Neutrophil (primary cell): Measurements from ENCODE around the gene MYO7B.

Experiments used
- H3K27ac ChIP-seq: fragments of 200-600 bp; sonication (generic); 2 replicates; pipeline ENCODE4 v1.5.1; 2016; ENCODE audit warnings: mild to moderate bottlenecking, moderate library complexity
- H3K27me3 ChIP-seq: fragments of 200-600 bp; sonication (generic); 2 replicates; pipeline ENCODE4 v1.6.0; 2016; ENCODE audit warnings: mild to moderate bottlenecking
- H3K36me3 ChIP-seq: fragments of 200-600 bp; sonication (generic); 2 replicates; pipeline ENCODE4 v1.5.1; 2017
- H3K4me1 ChIP-seq, 2 experiments: fragments of 200-600 bp in 1 of 2; sonication (generic) in 1 of 2; 1 replicate in 1 of 2; 2 replicates in 1 of 2; pipeline versions ENCODE4 v1.5.1 to v1.6.1; 2013 to 2016; ENCODE audit warnings: low read depth in 1 of 2, low read length in 1 of 2, mild to moderate bottlenecking in 1 of 2, moderate library complexity in 1 of 2; ENCODE audit not compliant: control insufficient read depth in 1 of 2, insufficient read depth in 1 of 2
- H3K4me3 ChIP-seq, 2 experiments: fragments of 200-600 bp in 1 of 2; sonication (generic) in 1 of 2; 1 replicate in 1 of 2; 2 replicates in 1 of 2; pipeline ENCODE4 v1.5.1; 2013 to 2016; ENCODE audit warnings: low read depth in 1 of 2, low read length in 1 of 2, mild to moderate bottlenecking in 1 of 2, moderate library complexity in 1 of 2
- H3K9me3 ChIP-seq: fragments of 200-600 bp; sonication (generic); 2 replicates; pipeline ENCODE4 v1.5.1; 2016
- TF ChIP-seq, protein P1 (sequence below): fragments of 200-600 bp; sonication (generic); IDR thresholded peaks from 2 replicates; pipeline ENCODE4 v1.5.1; 2016; ENCODE audit warnings: antibody characterized with exemption

Gene MYO7B

DNA sequence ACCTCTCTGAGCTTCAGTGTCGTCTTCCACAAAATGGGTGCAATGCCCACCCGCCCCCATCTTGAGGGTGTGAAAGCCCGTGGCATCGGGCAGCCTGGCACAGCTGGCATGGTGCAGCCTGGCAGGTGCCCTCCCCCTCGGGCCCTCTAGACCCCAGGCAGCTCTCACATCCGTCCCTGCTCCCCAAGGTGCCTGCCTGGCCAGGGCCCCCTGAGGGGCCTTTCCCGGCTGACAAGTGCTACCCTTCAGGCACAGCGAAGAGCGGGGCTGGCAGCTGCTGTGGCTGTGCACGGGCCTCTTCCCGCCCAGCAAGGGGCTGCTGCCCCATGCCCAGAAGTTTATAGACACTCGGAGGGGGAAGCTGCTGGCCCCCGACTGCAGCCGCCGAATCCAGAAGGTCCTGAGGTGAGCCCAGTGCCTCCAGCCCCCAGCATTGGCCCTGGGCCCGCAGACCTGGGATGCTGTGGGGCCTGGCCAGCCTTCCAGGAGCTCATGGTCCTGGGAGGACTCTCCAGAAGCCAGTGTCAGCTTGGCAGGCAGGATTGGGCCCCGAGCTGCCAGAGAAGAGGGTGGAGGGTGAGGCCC, 96.6 kb downstream of the MYO7B start:
- no peaks in the 10 kb centered on the region for H3K36me3 ChIP-seq
- H3K27ac ChIP-seq, result peak overlapping the region; percentile 99
- no peak overlapping the region for H3K4me3 ChIP-seq
- H3K9me3 ChIP-seq, result no peaks in the 10 kb centered on the region
- no peaks in the 10 kb centered on the region for H3K27me3 ChIP-seq
- TF ChIP-seq, protein P1, sequence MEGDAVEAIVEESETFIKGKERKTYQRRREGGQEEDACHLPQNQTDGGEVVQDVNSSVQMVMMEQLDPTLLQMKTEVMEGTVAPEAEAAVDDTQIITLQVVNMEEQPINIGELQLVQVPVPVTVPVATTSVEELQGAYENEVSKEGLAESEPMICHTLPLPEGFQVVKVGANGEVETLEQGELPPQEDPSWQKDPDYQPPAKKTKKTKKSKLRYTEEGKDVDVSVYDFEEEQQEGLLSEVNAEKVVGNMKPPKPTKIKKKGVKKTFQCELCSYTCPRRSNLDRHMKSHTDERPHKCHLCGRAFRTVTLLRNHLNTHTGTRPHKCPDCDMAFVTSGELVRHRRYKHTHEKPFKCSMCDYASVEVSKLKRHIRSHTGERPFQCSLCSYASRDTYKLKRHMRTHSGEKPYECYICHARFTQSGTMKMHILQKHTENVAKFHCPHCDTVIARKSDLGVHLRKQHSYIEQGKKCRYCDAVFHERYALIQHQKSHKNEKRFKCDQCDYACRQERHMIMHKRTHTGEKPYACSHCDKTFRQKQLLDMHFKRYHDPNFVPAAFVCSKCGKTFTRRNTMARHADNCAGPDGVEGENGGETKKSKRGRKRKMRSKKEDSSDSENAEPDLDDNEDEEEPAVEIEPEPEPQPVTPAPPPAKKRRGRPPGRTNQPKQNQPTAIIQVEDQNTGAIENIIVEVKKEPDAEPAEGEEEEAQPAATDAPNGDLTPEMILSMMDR, result no peak
- H3K4me1 ChIP-seq, result peaks cover 24 to 58% of the 10 kb centered on the region in 2 experiments

DNA sequence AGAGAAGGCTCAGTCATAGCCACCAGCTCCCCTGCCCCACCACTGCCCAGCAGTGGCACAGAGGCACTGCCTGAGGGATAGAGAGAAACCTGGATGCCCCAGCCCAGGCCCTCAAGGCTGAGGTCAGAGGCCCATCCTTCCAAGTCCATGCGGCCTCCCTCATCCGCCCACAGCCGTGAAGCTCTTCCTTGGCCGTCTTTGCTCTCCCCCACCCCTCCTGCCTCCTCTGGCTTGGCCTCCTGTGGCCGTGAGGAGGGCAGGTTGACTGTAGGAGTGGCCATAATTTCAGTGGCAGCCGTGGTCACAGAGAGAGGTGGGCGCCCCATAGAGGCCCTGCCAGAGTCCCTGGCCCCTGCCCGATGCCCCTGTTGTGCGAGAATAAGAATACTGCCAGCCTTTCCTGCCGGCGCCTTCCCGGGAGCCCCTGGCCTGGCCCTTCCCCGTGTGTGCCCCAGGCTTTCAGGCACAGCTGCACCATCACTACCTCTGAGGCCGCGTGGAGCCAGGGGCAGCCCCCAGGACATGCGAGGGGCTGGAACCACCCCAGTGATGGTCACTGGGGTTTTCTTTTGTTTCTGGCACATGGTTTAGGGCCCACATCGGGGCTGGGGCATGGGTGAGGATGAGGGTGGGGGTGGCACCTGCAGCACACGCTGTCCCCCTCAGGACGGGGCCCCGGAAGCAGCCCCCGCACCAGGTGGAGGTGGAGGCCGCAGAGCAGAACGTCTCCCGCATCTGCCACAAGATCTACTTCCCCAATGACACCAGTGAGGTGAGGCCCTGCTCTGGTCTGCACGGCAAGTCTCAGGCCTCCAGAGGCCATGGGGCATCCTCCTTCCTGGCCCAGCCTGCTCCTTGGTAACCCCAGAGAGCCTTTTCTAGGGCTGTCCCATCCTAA, 97.4 kb downstream of the MYO7B start:
- H3K9me3 ChIP-seq, result no peaks in the 10 kb centered on the region
- peak overlapping the region; percentile 99 for H3K27ac ChIP-seq
- peaks cover 31 to 66% of the 10 kb centered on the region in 2 experiments for H3K4me1 ChIP-seq
- TF ChIP-seq, protein P1, result no peak
- H3K36me3 ChIP-seq, result no peaks in the 10 kb centered on the region
- no peaks in the 10 kb centered on the region for H3K27me3 ChIP-seq
- no peak overlapping the region for H3K4me3 ChIP-seq

DNA sequence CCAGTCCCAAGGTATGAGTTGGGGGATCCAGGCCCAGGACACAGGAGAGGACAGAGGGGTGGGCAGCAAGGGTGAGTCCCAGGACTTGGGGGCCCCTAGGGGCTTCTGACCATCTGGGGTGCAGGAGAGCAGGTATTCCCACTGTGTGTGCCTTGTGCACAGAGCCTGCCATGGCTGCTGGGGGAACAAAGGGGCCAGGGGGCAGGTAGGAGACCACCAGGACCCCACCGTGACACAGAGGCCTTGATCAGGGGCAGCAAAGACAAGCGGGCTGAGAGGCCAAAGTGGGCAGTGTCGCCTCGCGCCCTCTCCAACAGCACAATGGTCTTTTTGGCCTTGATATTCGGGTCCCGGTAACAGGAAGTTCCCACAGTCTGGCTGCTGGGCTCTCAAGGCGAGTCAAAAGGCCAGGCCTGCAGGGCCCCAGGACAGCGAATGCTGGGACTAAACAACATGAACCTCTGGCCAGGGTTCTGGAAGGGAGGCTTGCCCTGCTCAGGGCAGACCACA, 98.1 kb downstream of the MYO7B start:
- no peaks in the 10 kb centered on the region for H3K27me3 ChIP-seq
- no peak overlapping the region for H3K4me3 ChIP-seq
- TF ChIP-seq, protein P1, result no peak
- no peaks in the 10 kb centered on the region for H3K36me3 ChIP-seq
- H3K9me3 ChIP-seq, result no peaks in the 10 kb centered on the region
- peak overlapping the region; percentile 99 for H3K27ac ChIP-seq
- H3K4me1 ChIP-seq, result peaks cover 38 to 73% of the 10 kb centered on the region in 2 experiments

DNA sequence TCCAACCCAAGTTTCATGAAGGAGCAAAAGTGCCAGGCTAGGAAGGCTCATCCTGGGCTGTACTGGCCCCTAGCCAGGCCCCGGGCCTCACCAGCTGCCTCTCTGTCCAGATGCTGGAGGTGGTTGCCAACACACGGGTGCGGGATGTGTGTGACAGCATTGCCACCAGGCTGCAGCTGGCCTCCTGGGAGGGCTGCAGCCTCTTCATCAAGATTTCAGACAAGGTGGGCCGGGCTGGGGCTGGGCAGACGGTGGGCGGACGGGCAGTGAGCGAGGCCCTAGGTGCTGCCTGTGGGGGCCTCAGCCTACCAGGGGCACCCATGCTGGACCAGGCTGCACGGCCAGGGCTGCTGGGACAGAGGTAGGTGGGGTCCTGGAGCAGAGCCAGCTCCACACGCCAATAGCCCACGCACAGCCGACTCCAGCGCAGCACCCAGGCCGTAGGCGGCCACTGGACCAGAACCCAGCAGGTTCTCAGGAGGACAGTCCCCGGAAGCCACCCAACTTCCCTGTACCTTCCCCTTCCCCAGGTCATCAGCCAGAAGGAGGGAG, 98.7 kb downstream of the MYO7B start:
- peaks cover 44 to 79% of the 10 kb centered on the region in 2 experiments for H3K4me1 ChIP-seq
- no peak overlapping the region for H3K4me3 ChIP-seq
- no peaks in the 10 kb centered on the region for H3K36me3 ChIP-seq
- no peaks in the 10 kb centered on the region for H3K9me3 ChIP-seq
- peak overlapping the region; percentile 99 for H3K27ac ChIP-seq
- no peaks in the 10 kb centered on the region for H3K27me3 ChIP-seq
- TF ChIP-seq, protein P1, result no peak

DNA sequence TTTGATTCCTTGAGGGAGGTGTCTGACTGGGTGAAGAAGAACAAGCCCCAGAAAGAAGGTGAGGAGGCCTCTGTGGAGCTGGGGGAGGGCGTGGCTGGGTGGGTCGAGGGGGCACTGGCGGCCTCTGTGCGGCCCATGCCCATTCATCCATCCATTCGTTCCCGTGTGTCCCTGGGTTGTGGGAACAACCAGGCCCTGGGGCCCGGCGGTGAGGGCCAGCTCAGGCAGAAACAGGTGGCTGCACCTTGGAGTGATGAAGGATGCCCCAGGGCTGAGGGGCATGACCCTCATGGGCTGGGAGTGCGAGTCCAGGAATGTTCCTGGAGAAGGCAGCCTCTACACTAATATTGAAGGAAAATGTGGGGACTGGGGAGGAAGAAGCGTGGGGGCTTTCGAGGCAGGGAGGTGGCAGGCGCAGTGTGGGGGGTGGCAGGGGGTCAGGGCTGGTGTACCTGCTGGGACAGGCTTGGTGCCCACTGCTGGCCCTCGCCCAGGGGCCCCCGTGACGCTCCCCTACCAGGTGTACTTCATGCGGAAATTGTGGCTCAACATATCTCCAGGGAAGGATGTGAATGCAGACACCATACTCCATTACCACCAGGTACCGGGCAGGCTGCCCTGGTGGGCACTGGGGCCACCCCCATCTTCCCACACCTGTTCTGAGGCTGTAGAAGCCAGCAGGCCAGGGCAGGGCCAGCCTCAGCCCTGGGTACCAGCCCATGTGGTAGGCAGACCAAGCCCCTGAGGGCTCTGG, 99.3 kb downstream of the MYO7B start:
- peak overlapping the region; percentile 99 for H3K27ac ChIP-seq
- H3K9me3 ChIP-seq, result no peaks in the 10 kb centered on the region
- H3K4me1 ChIP-seq, result peaks cover 50 to 85% of the 10 kb centered on the region in 2 experiments
- no peak overlapping the region for H3K4me3 ChIP-seq
- H3K36me3 ChIP-seq, result no peaks in the 10 kb centered on the region
- H3K27me3 ChIP-seq, result no peaks in the 10 kb centered on the region
- TF ChIP-seq, protein P1, result no peak
